Transverse colon (tissue), 4 donors: ENCODE data around the gene ARHGAP33. TPM values are rescaled to one million over a fixed set of nuclear protein-coding genes. Genes with fewer than 3 reads are reported as not detected.

ENCODE experiments used
- DNase-seq: peaks from one replicate; pipeline ENCODE4 v3.0.0-alpha.2; 2019
- H3K27ac ChIP-seq, 4 donors: fragments of 200-600 bp; sonication (generic); 2 replicates each; pipeline ENCODE4 v1.5.1; 2016 to 2018; ENCODE audit warnings: inconsistent platforms in 4 of 4
- H3K27me3 ChIP-seq: fragments of 200-600 bp; sonication (generic); 2 replicates; pipeline ENCODE4 v1.5.1; 2017; ENCODE audit warnings: inconsistent platforms
- H3K36me3 ChIP-seq, 4 donors: fragments of 200-600 bp; sonication (generic); 2 replicates each; pipeline ENCODE4 v1.5.1; 2017 to 2019; ENCODE audit warnings: inconsistent platforms in 4 of 4
- H3K4me1 ChIP-seq, 4 donors: fragments of 200-600 bp; sonication (generic); 2 replicates each; pipeline ENCODE4 v1.5.1; 2017 to 2020; ENCODE audit warnings: inconsistent platforms in 4 of 4
- H3K4me3 ChIP-seq, 4 donors: fragments of 200-600 bp; sonication (generic); 1 replicate in 1 of 4; 2 replicates in 3 of 4; pipeline versions ENCODE4 v1.5.1 to v1.6.1; 2017 to 2019; ENCODE audit warnings: inconsistent platforms in 4 of 4
- H3K9me3 ChIP-seq, 2 donors: fragments of 200-600 bp; sonication (generic); 2 replicates each; pipeline ENCODE4 v1.5.1; 2017 to 2019; ENCODE audit warnings: inconsistent platforms in 2 of 2
- CTCF ChIP-seq, 5 experiments: fragments of 200-600 bp in 3 of 5; fragments of 450-650 bp in 2 of 5; sonication (generic) in 3 of 5; IDR thresholded peaks; 1 replicate in 2 of 5; 2 replicates in 3 of 5; pipeline ENCODE4 v1.5.1; 2016 to 2017; ENCODE audit warnings: antibody characterized with exemption in 5 of 5, inconsistent platforms in 3 of 5, mild to moderate bottlenecking in 2 of 5, moderate library complexity in 1 of 5
- EP300 ChIP-seq: sonication (generic); formaldehyde crosslinking; IDR thresholded peaks from one replicate; pipeline ENCODE4 v1.6.1; 2017; ENCODE audit warnings: antibody characterized with exemption, low read depth
- POLR2A ChIP-seq: fragments of 450-650 bp; IDR thresholded peaks from one replicate; pipeline ENCODE4 v1.6.1; 2016; ENCODE audit warnings: antibody characterized with exemption, mild to moderate bottlenecking, moderate library complexity
- POLR2AphosphoS5 ChIP-seq, 3 donors: sonication (generic); formaldehyde crosslinking; IDR thresholded peaks; one replicate each; pipeline ENCODE4 v1.6.1; 2016; ENCODE audit warnings: antibody characterized with exemption in 3 of 3
- WGBS, 2 donors: methylation state at CpG; one replicate each; pipeline ENCODE4 v1.1.5; 2018; ENCODE audit warnings: low coverage in 1 of 2; 5-methylcytosine and 5-hydroxymethylcytosine counted together
- in situ Hi-C, 4 donors: fragments of 200-750 bp; cut with MboI; loops; one replicate each; pipeline versions ENCODE4 v1.15.0 to v1.15.1; 2017; ENCODE audit warnings: low sequenced_read_pairs in 3 of 4, low pct_ligation_motif_present in 1 of 4, low pct_unique_long_range_greater_than_20kb in 1 of 4
- intact Hi-C: fragments of 100-400 bp; cut with DNase I; formaldehyde crosslinking; loops from one replicate; pipeline ENCODE4 v1.15.1; 2023; ENCODE audit warnings: low total_unique reads
- total RNA-seq, 4 donors: library from RNA; depleted of rRNA; stranded (reverse); fragments of >200 nt; gene quantifications; one replicate each; pipeline ENCODE4 v1.1.0, GENCODE V29; 2016

The ARHGAP33 gene
- total RNA-seq, 4 donors from 2014 or later: 6.7 to 70.3 (median 17.2) TPM

DNA sequence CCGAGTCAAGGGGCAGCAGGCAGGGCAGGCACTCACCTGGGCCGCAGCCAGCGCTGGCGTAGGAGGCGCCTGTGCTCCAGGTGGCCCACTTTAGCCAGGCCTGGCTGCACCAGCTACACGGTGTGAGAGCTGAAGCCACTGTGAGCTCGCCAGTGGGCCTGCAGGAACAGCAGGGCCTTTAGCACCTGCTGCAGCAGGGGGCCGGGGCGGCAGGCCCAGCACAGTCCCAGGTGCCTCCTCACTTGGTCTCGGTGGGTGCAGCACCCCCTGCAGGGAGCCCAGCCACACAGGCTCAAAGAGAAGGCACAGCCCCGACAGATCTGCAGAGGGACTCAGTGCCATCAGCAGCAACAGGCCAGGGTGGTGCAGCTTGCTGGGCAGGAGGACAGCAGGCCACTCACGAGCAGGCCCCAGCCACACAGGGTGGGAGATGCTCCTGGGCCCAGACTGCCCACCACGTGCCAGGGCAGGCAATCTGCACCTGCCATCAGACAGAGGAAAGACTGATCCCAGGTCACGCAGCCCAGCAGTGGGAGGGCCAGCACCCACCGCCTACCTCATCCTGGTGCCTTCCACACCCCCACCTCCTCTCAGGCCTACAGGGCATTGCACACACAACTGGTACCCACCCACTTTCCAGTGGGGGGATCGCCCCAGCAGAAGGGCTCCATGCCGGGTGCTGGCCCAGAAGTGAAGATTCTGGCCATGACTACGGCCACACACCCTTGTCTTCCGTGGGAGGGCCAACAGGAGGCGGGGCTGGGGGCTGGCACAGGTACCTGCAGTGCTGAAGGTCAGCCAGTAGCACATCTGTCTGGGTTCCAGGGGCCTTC is 15.8 kb downstream of the ARHGAP33 start:
- WGBS, 2 donors: 67% methylated on average over 13 of the region's 20 CpGs; no CpG with 5 or more reads in 1 of the 2 donors
- no peak overlapping the region for H3K27ac ChIP-seq
- H3K9me3 ChIP-seq: no peaks in the 10 kb centered on the region
- no peak overlapping the region for H3K4me3 ChIP-seq
- H3K4me1 ChIP-seq: no peaks in the 10 kb centered on the region
- peaks cover 4% of the 10 kb centered on the region for H3K27me3 ChIP-seq
- TF ChIP-seq EP300: no peak
- no peak for TF ChIP-seq CTCF (IDR thresholded peaks at IDR 0.05)
- no peak for TF ChIP-seq POLR2A
- no peak for TF ChIP-seq POLR2AphosphoS5 (IDR thresholded peaks at IDR 0.05)
- H3K36me3 ChIP-seq: no peaks in the 10 kb centered on the region
- in situ Hi-C loops: no loop called here
- no peak for DNase-seq
- intact Hi-C loops: no loop called here

DNA sequence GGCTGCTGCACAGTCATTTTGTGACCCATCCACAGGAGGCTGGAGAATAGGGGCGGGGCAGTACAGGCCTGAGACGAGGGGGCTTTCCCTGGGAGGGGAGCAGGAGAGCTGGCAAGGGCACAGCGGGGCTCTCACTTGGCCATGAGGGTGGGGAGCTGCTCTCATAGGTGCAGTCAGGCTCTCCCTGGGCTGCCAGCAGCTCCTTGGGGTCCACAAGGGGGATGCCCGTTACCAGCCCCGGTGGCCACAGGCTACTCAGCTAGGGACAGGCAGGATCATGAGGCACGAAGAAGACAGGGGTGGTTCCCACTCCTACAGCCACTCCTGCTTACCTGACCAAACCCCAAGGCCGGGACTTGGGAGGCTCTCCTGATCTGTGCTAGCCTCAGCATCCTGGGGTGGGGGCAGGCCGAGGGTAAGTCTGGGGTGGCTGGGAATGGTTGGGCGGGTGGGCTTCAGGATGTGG is 16.5 kb downstream of the ARHGAP33 start:
- Histone ChIP-seq H3K27ac (no peak overlapping the region), H3K4me3 (no peak overlapping the region), H3K4me1 (no peaks in the 10 kb centered on the region), H3K9me3 (no peaks in the 10 kb centered on the region), H3K36me3 (no peaks in the 10 kb centered on the region), H3K27me3 (peaks cover 11% of the 10 kb centered on the region)
- intact Hi-C loops (no loop called here), in situ Hi-C loops (no loop called here)
- TF ChIP-seq POLR2A (no peak), EP300 (no peak), CTCF (IDR thresholded peaks at IDR 0.05) (no peak), POLR2AphosphoS5 (IDR thresholded peaks at IDR 0.05) (no peak)
- 85 to 100% methylated on average over 2 to 8 of the region's 9 CpGs for WGBS, 2 donors
- DNase-seq: no peak

DNA sequence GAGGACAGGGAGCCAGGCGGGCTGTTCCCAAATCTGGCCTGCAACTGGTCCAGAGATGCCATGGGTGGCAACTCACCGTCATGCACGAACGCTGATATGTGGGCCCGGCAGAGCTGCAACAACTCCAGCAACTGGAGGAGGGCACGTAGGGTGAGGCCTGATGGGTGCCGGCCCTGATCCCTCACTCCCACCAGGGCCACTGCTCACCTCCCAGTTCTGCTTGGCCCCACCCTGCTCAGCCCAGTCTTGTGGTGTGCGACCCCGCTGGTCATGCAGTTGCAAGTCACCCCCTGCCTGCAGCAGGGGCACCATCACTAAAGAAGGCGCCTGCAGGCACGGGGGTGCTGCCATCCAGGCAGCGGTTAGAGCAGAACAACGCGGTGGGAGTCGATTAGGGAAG is 16.9 kb downstream of the ARHGAP33 start:
- 90% methylated on average over 14 of the region's 15 CpGs; no CpG with 5 or more reads in 1 of the 2 donors for WGBS, 2 donors
- in situ Hi-C loops (no loop called here), intact Hi-C loops (no loop called here)
- Histone ChIP-seq H3K27ac (no peak overlapping the region), H3K4me3 (no peak overlapping the region), H3K27me3 (peaks cover 15% of the 10 kb centered on the region), H3K36me3 (no peaks in the 10 kb centered on the region), H3K9me3 (no peaks in the 10 kb centered on the region), H3K4me1 (no peaks in the 10 kb centered on the region)
- no peak for DNase-seq
- TF ChIP-seq EP300: no peak

- TF ChIP-seq CTCF (IDR thresholded peaks at IDR 0.05): no peak
- TF ChIP-seq POLR2A: no peak
- no peak for TF ChIP-seq EP300
- TF ChIP-seq POLR2AphosphoS5 (IDR thresholded peaks at IDR 0.05): no peak
- no peaks in the 10 kb centered on the region for H3K4me1 ChIP-seq
- H3K9me3 ChIP-seq: no peaks in the 10 kb centered on the region
- intact Hi-C loops: no loop called here
- H3K36me3 ChIP-seq: no peaks in the 10 kb centered on the region
- in situ Hi-C loops: no loop called here
- H3K4me3 ChIP-seq: no peak overlapping the region
- peaks cover 21% of the 10 kb centered on the region for H3K27me3 ChIP-seq
- no peak for DNase-seq
- no peak overlapping the region for H3K27ac ChIP-seq
- 57 to 77% methylated on average over 1 to 8 of the region's 8 CpGs for WGBS, 2 donors
Observed at GRCh38 chr19:35792888-35793287, 17.5 kb downstream of the ARHGAP33 start.
